Left forelimb (tissue), 1 donor: ENCODE data around the gene MEIS2.

Experiments used
- DNase-seq: peaks from one replicate; pipeline ENCODE4 v3.0.0-alpha.2; 2018; ENCODE audit warnings: low spot score

MEIS2 gene

DNA sequence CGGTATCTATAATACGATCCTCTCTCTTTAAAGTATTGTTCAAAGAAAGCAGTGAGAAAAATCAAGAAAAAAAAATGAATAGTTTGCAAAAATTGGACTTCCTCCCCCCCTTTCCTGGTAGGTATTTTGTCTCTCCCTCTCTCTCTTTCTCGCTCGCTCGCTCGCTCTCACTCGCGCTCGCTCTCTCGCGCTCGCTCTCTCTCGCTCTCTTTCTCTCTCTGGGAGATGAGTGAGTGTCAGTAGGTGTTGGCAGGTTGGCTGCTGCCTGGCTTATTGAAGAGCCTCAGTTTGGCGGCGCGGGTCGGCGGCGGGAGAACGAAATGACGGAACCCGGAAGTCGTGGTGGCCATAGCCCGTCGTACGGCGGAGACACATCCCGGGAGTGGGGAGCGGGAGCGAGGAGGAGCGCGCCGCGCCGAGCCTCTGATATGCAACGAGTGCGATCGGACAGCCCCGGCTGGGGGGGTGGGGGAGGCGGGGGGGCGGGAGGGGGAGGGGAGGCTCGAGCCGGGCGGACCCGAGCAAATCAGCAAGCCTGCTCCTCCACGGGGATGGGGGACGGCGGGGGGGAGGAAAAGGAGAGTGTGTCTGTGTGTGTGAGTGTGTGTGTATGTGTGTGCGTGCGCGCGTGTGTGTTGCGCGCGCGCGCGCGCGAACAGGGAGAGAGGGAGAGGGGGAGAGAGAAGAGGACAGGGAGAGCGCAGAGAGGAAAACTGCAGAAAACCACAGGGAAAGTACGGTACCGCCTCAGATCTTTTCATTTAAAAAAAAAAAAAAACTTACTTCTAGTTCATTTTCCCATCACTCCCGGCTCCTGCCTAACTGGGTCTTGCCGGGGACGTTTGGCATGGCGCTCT lies at the start of gene MEIS2:
MEIS2 (minus strand) TSS at position 441 of the 857 bp plus-strand sequence. CDS start 1,083 bp downstream, outside the sequence.
- peak; percentile 93 for DNase-seq

DNA sequence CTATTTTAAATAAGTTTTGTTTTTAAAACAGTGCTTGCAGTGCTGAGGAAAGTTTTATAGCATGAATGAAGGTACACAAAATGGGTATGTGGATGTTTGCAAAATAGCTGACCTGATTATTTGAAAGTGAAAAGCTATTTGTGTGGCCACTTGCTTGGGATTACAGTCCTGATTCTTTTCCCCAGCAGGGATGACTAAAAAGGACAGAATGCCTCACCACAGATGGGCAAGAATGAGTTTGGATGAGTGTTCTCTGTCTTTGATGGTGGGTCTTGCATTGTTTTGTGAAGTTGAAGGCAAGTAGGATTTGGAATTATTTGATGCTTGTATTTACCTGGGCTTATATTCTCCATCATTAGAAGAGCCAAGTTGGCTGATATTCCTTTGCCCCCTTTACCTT lies 48.8 kb upstream of the MEIS2 start:
- no peak for DNase-seq

DNA sequence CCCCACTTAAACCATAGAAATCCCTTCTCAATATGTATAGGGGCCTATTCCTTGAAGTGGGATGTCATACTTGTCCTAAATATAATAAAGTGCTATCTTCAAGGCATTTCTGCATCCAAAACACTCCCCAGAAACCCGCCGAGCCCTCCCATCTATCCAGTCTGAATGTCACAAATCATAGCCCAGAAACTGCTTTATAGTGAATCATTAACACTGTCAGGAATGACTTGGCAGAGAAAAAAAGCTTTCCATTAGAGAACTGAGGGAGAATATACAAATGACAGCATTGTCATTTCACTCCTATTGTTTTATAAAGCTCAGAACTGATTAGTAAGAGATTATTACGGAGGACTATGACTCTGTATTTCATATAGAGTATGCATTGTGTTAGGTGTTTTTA lies 48.4 kb upstream of the MEIS2 start:
- DNase-seq: no peak

DNA sequence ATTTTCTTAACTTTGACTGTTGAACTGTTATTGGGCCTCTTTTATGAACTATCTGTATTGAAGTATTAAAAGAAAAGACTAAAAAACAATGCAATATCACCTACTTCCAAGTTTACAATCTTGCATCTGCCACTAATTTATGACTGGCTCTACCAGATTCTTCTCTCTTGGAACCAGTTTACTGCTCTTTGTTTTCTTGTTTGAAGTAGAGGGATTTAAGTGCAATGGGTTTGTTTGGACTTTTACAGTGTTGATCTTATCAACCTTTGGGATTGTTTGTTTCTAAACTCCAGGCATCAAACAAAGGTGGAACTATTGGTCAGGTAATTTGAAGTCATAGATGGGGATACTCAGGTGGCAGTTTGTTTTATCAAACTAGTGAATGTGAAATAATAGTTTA lies 43.0 kb upstream of the MEIS2 start:
- no peak for DNase-seq

DNA sequence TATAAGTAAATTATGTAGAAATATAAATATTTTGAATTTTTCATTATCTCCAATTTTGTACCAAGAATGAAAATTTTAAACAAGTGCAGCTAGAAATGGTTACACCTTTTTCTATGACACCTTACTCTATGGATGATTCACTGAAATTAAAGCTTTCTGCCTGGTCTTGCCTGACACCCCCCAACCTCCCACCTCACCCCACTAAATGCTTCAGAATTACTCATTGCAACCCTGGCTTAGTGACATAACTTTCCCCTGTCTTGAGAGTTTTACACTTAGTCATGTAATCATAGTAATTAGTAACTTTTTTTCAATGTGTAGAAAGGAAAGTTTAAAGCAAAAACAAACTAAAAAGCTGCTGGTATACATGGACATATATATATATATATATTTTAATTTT lies 42.0 kb upstream of the MEIS2 start:
- no peak for DNase-seq

DNA sequence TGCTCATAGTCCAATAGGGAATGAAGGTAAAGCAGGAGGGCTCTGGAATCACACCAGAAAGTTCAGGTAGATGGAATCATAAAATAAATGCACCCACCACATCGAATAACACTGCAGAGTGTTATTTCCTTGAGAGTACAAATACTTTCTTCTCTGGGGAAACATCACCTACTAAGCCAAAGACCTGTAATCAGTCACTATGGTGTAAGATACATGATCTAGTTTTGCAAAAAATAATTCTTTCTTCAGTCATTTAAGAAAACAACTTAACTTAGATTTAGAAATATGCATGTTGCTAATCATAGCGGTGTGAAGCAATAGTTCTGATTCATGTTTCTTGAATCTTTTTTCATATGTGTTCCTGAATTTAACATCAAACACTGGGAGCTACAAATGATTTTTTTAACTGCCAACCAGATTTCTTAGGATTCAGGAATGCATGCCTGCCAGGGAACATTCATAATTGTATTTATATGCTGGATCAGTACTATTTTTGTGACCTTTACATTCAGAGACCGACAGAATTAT lies 40.2 kb upstream of the MEIS2 start:
- DNase-seq: no peak

DNA sequence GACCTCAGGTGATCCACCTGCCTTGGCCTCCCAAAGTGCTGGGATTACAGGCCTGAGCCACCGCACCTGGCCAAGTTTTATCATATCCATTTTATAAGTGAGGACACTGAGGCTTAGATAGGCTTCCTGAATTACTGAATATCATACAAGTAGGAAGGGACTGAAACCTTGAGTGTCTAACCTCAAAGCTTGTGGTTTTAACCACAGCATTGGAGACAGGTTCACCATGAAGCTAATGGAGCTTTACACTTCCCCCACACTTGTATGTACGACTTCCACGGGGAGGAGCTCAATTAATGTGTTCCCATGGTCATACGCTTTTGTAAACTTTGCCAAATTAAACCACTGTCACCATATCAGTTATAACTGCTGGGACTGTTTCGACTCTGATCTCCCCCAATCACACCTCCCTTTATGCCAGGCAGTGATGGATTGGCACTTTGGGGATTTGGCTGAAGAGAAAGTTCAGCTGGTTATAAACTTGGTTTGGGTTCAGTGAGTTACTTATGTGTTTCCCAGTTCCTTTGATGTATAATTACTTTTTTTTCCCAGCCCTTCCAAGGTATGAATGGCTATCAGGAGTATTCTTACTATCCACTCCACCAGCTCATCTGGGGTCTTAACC lies 38.4 kb upstream of the MEIS2 start:
- DNase-seq: no peak

DNA sequence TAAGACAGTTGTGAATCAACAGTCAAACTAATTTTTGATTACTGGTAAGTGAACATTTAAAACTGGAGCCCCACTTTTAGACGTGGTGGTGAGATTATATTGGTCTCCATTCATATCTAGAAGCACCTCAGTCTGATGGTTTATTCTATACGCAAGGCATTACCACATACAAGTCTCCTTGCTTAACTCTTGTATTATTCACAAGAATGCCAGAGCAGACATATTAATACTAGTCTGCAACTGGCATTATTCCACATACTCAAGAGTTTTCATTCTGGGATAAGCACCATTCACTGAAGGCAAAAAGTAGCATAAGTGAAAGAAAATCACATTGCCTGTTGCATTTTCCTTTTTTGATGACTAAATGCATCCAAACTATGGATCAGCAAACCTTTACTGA lies 36.9 kb upstream of the MEIS2 start:
- no peak for DNase-seq

DNA sequence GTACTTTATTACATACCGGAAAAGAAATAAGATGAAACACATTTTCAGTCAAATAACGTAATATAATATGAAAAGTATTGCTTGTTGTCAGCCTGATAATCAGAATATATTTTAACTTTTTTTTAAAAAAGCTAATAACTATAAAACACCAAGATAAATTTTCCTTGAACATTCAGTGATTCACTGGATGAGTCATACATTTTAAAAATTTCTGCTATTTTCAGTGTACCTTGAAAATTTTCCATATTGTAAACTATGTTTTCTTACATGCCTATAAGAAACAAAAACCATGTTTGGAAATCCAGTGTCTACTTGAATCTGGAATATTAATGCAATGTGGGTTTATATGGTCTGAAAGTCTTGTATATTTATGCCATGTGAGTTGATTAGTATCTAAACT lies 36.3 kb upstream of the MEIS2 start:
- DNase-seq: no peak

DNA sequence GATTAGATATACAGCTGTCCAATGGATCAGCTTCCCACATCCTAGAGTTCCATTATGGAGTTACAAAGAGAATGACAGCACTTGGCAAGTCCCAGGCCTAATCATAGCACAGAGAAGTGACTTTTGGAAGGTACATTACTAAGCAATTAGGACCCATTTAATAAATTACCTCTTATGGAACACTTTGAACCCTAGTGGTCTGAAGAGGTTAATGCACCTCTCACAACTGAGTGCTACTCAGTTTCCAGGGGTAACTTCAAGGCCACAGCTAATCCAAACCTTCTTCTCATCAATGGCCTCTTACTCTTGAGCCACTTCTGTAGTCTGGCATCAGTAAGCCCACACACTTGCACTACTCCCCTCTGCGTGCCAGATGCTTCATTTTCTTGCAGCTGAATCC lies 34.9 kb upstream of the MEIS2 start:
- DNase-seq: no peak

DNA sequence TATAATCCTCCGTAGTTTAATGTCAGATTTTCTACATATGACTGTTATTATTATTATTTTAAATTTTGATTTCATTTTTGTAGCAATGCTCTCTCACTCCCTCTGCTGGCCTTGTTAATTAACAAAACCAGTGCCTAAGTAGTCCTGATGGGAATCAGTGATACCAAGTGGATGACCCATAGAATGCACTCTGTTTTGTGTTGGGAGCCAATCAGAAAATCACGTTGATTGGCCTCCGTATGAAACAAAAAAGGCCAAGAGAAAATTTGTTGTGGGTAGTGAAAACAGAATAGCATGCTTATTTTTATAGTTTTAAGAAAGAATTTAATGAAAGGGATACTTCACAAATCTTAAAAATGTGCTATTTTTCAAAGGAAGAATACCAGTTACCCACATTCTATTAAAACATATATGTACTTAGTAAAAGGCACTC lies 34.4 kb upstream of the MEIS2 start:
- DNase-seq: no peak

DNA sequence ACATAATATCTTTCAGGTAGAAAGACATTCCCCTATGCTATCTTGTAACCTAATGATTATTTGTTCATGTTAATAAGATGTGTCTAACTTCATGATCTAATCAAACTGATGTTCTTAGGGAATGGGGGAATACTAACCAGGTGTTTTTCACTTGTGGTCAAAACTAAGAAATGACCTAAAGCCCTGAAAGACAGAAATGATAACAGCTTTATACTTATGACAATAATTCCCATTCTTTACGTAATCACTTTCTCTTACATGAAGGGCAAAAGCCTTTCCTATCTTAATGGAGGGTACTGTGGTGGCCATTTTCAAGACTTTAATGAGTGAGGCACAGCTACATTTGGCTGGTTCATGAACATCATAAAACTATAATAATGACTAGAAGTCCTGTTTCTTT lies 33.9 kb upstream of the MEIS2 start:
- DNase-seq: no peak

DNA sequence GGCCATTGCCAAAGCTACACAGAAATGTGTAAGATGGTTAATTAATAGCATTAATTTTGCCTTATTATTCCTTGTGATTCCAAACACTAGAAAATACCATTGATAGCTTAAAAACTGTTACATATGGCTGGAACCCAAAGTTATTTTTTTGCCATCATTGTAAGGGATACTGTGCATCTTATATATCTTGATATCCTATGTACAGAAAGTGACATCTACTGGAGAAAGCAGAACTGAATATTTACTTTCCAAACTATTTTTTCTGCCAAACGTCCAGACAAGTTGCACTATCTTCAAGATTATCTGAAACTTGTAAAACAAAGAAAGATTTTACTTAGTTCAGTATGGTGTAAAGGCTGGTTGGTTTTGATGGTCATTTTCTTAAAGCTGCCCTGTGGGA lies 33.3 kb upstream of the MEIS2 start:
- no peak for DNase-seq

DNA sequence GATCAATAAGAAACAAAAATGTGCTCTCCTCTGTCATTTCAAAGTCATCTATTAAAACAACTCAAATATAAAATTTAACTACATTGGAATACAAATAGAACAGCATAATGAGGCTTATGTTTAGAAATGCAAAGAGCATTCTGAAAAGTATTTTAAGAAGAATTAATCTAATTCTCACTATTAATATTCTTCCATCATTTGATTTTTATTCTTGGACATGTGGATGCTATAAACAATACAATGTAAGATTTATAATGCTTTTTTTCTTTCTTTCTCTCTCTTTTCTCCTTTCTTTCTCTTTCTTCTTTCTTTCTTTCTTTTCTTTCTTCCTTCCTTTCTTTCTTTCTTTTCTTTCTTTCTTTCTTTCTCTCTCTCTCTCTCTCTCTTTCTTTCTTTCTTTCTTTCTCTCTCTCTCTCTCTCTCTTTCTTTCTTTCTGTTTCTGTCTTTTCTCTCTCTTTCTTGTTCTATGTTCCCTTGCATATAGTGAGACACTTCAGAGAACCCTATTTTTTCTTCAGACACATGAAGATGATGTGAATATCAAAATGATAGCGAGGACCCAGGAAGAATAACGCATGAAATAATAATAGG lies 32.6 kb upstream of the MEIS2 start:
- no peak for DNase-seq

DNA sequence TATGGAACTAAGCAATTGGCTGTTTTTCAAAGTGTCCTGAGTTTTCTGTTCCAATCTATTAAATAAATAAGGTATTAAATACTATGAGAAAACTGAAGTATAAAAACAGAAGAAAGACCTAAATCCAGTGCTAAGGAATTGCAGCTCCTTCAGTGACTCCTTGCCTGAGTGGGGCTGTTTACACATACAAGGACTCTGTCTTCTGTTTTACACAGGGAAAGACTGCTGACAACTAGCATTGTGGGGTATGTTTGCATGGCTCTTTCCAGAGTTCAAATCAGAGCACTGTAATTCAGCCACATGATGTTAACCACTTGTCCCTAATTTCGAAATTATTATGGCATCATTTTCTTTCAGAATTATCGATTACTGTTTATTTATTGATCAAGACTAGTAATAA lies 31.3 kb upstream of the MEIS2 start:
- no peak for DNase-seq

DNA sequence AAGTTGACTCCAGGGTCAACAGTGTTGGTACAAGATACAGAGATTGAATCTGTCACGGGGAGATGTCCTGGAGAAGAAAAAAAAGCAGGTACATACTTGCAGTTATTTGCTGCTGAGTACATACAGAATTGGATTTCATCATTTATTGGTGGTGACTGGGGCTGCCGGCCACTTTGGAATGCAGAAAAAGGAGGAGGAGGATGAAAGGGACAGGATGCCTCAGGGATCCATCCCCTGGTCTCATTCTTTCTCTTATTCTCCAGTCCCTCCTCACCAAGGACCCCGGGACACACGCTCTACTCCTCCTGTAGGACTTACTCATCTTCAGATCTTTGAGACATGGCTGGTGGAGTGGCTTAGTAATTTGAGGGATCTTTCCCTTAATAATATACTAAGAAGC lies 30.0 kb upstream of the MEIS2 start:
- DNase-seq: no peak

DNA sequence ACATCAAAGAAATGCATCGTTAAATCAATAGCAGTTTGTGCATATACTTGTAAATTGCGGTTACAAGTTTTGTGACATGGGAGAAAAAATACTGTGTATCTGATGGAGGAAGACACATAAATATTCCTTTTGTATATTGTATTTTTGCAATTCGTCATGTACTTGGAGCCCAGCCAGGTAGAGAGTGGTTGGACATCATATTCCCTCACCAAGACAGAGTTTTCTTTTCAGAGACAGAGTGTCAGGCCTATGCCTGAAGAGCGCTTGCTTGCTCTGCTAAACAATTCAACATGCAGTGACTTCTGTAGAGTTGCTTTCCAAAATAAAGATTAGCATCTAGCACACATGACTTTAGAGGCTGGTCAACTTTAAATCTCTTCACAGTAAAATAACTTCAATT lies 24.8 kb upstream of the MEIS2 start:
- no peak for DNase-seq

DNA sequence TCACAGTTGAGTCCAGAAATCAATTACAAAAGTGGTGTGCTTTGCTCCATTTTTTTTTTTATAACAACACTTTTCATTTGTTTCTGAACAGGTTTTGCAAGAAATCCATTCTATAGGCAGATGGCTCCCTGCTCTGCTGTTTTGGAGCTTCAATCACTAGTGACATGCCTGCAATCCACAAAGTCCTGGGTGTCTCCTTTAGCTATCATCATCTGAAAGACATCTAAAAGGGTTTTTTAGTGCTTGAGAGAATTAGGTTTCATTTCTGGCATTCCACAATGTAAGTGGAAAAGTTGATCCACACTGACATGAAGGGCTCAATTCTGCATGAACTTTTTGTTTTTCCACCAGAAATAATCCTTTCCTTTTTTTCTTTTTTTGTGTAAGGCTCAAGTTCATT lies 24.0 kb upstream of the MEIS2 start:
- DNase-seq: no peak

DNA sequence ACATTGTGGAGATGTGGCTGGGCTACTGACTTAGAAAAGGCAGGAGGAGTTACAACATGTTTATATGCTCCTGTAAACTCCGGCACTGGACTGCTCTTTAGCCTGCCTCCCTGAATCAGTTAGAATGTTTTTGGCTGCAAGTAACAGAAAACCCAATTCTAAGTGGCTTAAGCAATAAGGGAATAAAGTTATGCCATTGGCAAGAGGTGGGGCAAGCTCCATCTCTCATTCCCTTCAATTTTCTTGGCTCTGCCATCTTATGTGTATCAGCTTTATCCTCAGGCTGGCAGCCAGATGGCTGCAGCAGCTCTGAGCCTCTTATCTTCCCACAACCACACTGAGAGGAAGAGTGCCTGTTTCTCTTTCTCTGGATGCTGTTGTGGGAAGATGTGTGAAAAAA lies 22.4 kb upstream of the MEIS2 start:
- DNase-seq: no peak

DNA sequence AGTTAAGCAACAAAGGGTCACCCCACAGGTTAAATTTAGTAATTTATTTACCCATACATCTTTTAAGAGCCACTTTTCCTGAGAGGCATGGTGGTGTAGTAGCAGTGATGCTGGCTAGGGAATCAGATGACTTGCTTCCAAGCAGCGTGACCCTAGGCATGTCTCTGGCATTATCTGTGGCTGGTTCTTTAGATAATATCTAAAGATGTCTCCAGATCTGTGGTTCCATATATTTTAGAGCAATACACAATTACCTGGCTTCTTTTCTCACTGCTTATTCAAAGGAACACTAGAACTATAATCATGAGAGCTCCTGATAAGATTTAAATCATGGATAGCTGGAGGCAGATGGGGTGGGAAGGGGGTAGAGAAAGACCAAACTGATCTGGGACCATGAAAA lies 21.1 kb upstream of the MEIS2 start:
- DNase-seq: no peak

DNA sequence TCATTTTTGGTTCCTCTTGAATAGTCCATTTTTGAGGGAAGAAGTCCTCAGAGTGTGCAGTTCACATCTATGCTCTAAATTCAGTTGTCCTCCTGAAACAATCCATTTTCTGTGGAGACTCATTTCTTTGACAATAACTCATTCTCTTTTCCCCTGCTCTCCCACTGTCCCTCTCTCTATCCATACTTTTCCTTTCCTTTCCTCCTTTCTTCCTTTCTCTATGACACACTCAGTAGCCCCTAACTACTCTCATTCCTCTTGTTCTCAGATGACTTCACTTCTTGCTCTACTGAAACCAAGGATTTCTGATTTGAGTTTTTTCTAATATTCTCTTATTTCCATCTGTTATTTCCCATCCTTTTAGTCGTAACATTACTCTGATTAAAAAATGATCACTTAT lies 16.7 kb upstream of the MEIS2 start:
- DNase-seq: no peak

DNA sequence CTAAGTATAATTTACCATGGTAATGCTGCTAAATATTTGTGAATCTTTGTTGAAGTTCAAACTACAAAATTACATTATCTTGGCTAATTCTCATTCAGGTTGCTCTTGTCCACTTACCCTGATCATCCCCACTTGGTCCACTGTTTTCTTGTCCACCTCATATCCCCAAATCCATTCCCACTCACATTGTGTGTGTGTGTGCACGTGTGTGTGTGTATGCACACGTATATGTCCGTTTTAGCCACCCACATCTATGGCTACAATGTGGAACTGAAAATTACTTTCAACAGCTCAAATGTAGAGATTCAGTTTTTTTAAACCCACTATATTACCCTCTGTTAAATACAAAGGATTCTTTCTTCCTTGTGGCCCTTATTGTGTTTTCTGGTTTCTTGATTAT lies 15.2 kb upstream of the MEIS2 start:
- no peak for DNase-seq
